ENCODE data around the gene CLCN5.

- TF ChIP-seq CTCF (conservative IDR thresholded peaks at IDR 0.05 in 1 of 2, IDR thresholded peaks at IDR 0.05 in 1 of 2; ENCODE audit: low read depth in 1 of 2, low read length in 2 of 2) (no peak), EZH2 (IDR thresholded peaks at IDR 0.05; ENCODE audit: low read length, missing control alignments) (no peak)
These were observed 176.9 kb downstream of the CLCN5 start for GRCh38 chrX:50099331-50099730.

All from fibroblast of lung (primary cell).